ENCODE results near the gene TXLNB. TPM values are rescaled to one million over a fixed set of nuclear protein-coding genes. Genes with fewer than 3 reads are reported as not detected.

Gene TXLNB
- total and polyA plus RNA-seq, 2 donors (not counting 3 experiments of a cell fraction or from before 2014, with no cell fraction given), result 0.04 to 0.18 TPM

DNA sequence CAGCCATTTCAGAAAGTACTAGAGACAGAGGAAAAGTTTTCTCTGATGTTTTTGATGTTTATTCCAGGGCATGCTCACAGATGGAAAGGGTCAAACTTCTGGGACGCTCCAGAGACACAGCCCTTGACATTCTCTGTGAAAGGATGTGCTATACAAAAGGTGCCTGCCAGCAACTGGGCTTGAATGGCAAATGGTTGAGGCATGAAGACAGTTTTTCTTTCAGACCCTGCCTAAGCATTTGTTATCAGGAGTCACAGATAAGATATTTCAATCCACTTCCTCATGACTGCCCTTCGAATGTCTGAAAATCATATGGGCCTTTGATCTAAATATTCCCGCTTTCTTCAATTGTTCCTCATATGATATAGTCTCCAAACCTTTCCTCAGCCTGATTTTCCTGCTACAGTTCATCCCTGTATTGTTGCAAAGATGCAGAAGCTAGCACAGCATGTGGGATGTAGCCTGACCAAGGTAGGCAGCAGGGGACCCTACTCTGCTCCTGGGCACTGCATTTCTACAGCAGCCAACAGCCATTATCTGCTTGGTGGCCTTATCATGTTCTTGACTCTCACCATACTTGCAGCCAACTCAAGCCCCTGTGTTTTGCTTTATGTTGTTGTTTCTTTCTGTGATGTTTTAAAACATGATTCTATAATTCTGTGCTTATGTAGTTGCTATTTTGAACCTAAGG, 14.6 kb upstream of the TXLNB start:
- dilution Hi-C loops (cut with MboI; ENCODE audit: extremely low pct_ligation_motif_present, low sequenced_read_pairs) (no loop called here), intact Hi-C loops (cut with micrococcal nuclease) (no loop called here)
- H2AFZ ChIP-seq (ENCODE audit: low read depth, low read length), result no peak overlapping the region
- H3K9me3 ChIP-seq (replicated peaks; ENCODE audit: control insufficient read depth, insufficient read depth, low read length), result no peaks in the 10 kb centered on the region
- no peaks in the 10 kb centered on the region for H3K79me2 ChIP-seq (ENCODE audit: control insufficient read depth, insufficient read depth, low read length)
- H4K20me1 ChIP-seq (replicated peaks; ENCODE audit: control insufficient read depth, extremely low read depth, insufficient read depth, low read length), result no peaks in the 10 kb centered on the region
- H3K36me3 ChIP-seq (ENCODE audit: control insufficient read depth in 2 of 2, extremely low read depth in 1 of 2, insufficient read depth in 2 of 2, low read length in 2 of 2), result no peaks in the 10 kb centered on the region
- no peak for DNase-seq (ENCODE audit: low read depth, low spot score)
- H3K4me2 ChIP-seq (ENCODE audit: insufficient read depth, low read length), result no peak overlapping the region
- FAIRE-seq, result no peak
- TF ChIP-seq MYC (IDR thresholded peaks at IDR 0.05; ENCODE audit: low read depth, low read length) (no peak), FOS (IDR thresholded peaks at IDR 0.05; ENCODE audit: borderline replicate concordance, insufficient read depth, low read length) (no peak), GATA2 (IDR thresholded peaks at IDR 0.05; ENCODE audit: insufficient read depth, insufficient read length, low read depth, low read length) (no peak), POLR2AphosphoS5 (IDR thresholded peaks at IDR 0.05; ENCODE audit: insufficient read depth, low read depth, low read length) (no peak), POLR2A (IDR thresholded peaks at IDR 0.05; ENCODE audit: low read depth, low read length) (no peak), JUN (IDR thresholded peaks at IDR 0.05; ENCODE audit: borderline replicate concordance, insufficient read depth, insufficient read length, low read depth) (no peak), EZH2 (IDR thresholded peaks at IDR 0.05; ENCODE audit: borderline replicate concordance, low read depth, low read length, severe bottlenecking) (no peak)
- TF ChIP-seq, protein P1, sequence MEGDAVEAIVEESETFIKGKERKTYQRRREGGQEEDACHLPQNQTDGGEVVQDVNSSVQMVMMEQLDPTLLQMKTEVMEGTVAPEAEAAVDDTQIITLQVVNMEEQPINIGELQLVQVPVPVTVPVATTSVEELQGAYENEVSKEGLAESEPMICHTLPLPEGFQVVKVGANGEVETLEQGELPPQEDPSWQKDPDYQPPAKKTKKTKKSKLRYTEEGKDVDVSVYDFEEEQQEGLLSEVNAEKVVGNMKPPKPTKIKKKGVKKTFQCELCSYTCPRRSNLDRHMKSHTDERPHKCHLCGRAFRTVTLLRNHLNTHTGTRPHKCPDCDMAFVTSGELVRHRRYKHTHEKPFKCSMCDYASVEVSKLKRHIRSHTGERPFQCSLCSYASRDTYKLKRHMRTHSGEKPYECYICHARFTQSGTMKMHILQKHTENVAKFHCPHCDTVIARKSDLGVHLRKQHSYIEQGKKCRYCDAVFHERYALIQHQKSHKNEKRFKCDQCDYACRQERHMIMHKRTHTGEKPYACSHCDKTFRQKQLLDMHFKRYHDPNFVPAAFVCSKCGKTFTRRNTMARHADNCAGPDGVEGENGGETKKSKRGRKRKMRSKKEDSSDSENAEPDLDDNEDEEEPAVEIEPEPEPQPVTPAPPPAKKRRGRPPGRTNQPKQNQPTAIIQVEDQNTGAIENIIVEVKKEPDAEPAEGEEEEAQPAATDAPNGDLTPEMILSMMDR (IDR thresholded peaks at IDR 0.05; ENCODE audit: extremely low read depth in 1 of 2, insufficient read depth in 1 of 2, low read depth in 1 of 2, low read length in 2 of 2), result no peak
- TF ChIP-seq, protein P2, sequence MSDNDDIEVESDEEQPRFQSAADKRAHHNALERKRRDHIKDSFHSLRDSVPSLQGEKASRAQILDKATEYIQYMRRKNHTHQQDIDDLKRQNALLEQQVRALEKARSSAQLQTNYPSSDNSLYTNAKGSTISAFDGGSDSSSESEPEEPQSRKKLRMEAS (IDR thresholded peaks at IDR 0.05; ENCODE audit: insufficient read depth, insufficient read length), result no peak
- CTCF ChIA-PET, result interaction anchor here (0.7 to 1.3 kb wide), 2 partner anchors 10 to 87 kb away, joined by 3 to 4 read pairs; no protein-coding TSS in a partner anchor
- BruUV-seq (replicated peaks), result no TSS peak
- no peaks in the 10 kb centered on the region for H3K9me1 ChIP-seq (replicated peaks; ENCODE audit: control insufficient read depth, extremely low read depth, insufficient read depth, low read length)
- no peaks in the 10 kb centered on the region for H3K27me3 ChIP-seq (ENCODE audit: control insufficient read depth in 2 of 2, insufficient read depth in 2 of 2, low read length in 2 of 2)
- H3K4me3 ChIP-seq (replicated peaks in 1 of 3; ENCODE audit: insufficient read depth in 1 of 3, low read depth in 1 of 3, low read length in 3 of 3), result no peak overlapping the region
- POLR2A ChIA-PET, result no interaction called here
- no peak overlapping the region for H3K27ac ChIP-seq (ENCODE audit: insufficient read depth, low read depth, low read length)
- no peak overlapping the region for H3K9ac ChIP-seq (replicated peaks; ENCODE audit: extremely low read depth, insufficient read depth, low read length)
- H3K4me1 ChIP-seq (ENCODE audit: control insufficient read depth, extremely low read depth, insufficient read depth, low read length), result peaks cover 6% of the 10 kb centered on the region

Data from endothelial cell of umbilical vein (primary cell).